ENCODE data around the gene NDUFV1.

DNA sequence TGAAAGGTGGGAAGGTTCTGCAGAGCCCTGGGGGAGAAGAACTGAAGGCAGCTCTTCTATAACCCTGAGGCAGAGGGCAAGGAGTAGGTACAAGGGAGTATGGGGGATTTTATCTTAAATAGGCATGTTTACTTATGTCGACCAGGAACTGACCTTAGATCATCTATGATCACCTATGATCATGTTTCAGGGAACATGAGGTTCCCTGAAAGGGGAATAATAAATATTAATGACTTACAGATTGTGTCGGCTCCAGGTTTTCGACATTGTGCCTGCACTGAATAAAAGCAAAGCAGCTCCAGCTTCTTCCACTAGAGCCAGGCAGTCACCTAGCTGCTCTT lies 13.2 kb upstream of the NDUFV1 start:
- TF ChIP-seq, protein P1, sequence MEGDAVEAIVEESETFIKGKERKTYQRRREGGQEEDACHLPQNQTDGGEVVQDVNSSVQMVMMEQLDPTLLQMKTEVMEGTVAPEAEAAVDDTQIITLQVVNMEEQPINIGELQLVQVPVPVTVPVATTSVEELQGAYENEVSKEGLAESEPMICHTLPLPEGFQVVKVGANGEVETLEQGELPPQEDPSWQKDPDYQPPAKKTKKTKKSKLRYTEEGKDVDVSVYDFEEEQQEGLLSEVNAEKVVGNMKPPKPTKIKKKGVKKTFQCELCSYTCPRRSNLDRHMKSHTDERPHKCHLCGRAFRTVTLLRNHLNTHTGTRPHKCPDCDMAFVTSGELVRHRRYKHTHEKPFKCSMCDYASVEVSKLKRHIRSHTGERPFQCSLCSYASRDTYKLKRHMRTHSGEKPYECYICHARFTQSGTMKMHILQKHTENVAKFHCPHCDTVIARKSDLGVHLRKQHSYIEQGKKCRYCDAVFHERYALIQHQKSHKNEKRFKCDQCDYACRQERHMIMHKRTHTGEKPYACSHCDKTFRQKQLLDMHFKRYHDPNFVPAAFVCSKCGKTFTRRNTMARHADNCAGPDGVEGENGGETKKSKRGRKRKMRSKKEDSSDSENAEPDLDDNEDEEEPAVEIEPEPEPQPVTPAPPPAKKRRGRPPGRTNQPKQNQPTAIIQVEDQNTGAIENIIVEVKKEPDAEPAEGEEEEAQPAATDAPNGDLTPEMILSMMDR (IDR thresholded peaks at IDR 0.05), result no peak
- TF ChIP-seq ZFX (IDR thresholded peaks at IDR 0.05; ENCODE audit: borderline replicate concordance), result no peak
